GM23338 (cell line): ENCODE measurements around the gene GPR18. TPM values are rescaled to one million over a fixed set of nuclear protein-coding genes. Genes with fewer than 3 reads are reported as not detected.

ENCODE experiments used
- ATAC-seq: fragments of 200-7000 bp; cut with Tn5 transposase; 3 replicates; pipeline ENCODE4 v1.9.1; 2020
- DNase-seq: peaks from one replicate; pipeline ENCODE4 v3.0.0-alpha.2; 2015; ENCODE audit warnings: low spot score
- H2AFZ ChIP-seq: fragments of 200-600 bp; sonication (generic); 2 replicates; pipeline ENCODE4 v1.8.0; 2016; ENCODE audit warnings: antibody characterized with exemption, mild to moderate bottlenecking, moderate library complexity
- H3F3A ChIP-seq: fragments of 200-600 bp; sonication (generic); replicated peaks from 2 replicates; pipeline ENCODE4 v1.8.0; 2017; ENCODE audit warnings: antibody characterized with exemption, mixed run types, low read depth
- H3K27ac ChIP-seq: fragments of 200-600 bp; sonication (generic); 2 replicates; pipeline ENCODE4 v1.6.1; 2016; ENCODE audit warnings: low read depth
- H3K27me3 ChIP-seq: fragments of 200-600 bp; sonication (generic); 2 replicates; pipeline ENCODE4 v1.8.0; 2016; ENCODE audit warnings: mild to moderate bottlenecking, mixed run types, moderate library complexity; ENCODE audit not compliant: insufficient read depth
- H3K36me3 ChIP-seq: fragments of 200-600 bp; sonication (generic); 2 replicates; pipeline ENCODE4 v1.8.0; 2016; ENCODE audit warnings: mild to moderate bottlenecking; ENCODE audit not compliant: insufficient read depth
- H3K4me1 ChIP-seq: fragments of 200-600 bp; sonication (generic); 2 replicates; pipeline ENCODE4 v1.8.0; 2016; ENCODE audit warnings: mild to moderate bottlenecking, moderate library complexity; ENCODE audit not compliant: insufficient read depth
- H3K4me2 ChIP-seq: fragments of 200-600 bp; sonication (generic); 2 replicates; pipeline ENCODE4 v1.7.1; 2017; ENCODE audit warnings: mixed run types
- H3K4me3 ChIP-seq: fragments of 200-600 bp; sonication (generic); 2 replicates; pipeline ENCODE4 v1.6.1; 2016; ENCODE audit warnings: mixed run types
- H3K79me2 ChIP-seq: fragments of 200-600 bp; sonication (generic); replicated peaks from 2 replicates; pipeline ENCODE4 v1.8.0; 2017; ENCODE audit warnings: mild to moderate bottlenecking; ENCODE audit not compliant: insufficient read depth
- H3K9me2 ChIP-seq: fragments of 200-600 bp; sonication (generic); 2 replicates; pipeline ENCODE4 v1.8.0; 2017; ENCODE audit not compliant: insufficient read depth
- H4K20me1 ChIP-seq: fragments of 200-600 bp; sonication (generic); replicated peaks from 2 replicates; pipeline ENCODE4 v1.8.0; 2017; ENCODE audit warnings: mild to moderate bottlenecking; ENCODE audit not compliant: insufficient read depth
- H3K27ac Mint-ChIP-seq: 2 replicates; pipeline ENCODE4 v1.8.0; 2020; ENCODE audit warnings: inconsistent platforms, mild to moderate bottlenecking, moderate library complexity, mixed read lengths
- H3K27me3 Mint-ChIP-seq: 3 replicates; pipeline ENCODE4 v1.8.0; 2022; ENCODE audit warnings: low read depth, mild to moderate bottlenecking, moderate library complexity, mixed read lengths, inconsistent platforms; ENCODE audit not compliant: insufficient read depth, poor library complexity
- H3K36me3 Mint-ChIP-seq: 3 replicates; pipeline ENCODE4 v1.8.0; 2021; ENCODE audit warnings: low read depth, mild to moderate bottlenecking, inconsistent platforms, moderate library complexity, mixed read lengths
- H3K4me1 Mint-ChIP-seq: 3 replicates; pipeline ENCODE4 v1.8.0; 2020; ENCODE audit warnings: mild to moderate bottlenecking, inconsistent platforms, mixed read lengths
- H3K4me3 Mint-ChIP-seq: 3 replicates; pipeline ENCODE4 v1.8.0; 2021; ENCODE audit warnings: moderate library complexity, mild to moderate bottlenecking, inconsistent platforms, mixed read lengths
- H3K9me3 Mint-ChIP-seq: 3 replicates; pipeline ENCODE4 v1.8.0; 2020; ENCODE audit warnings: moderate library complexity, mild to moderate bottlenecking, inconsistent platforms, mixed read lengths
- CREB1 ChIP-seq: fragments of 250-450 bp; sonication (Bioruptor Pico); IDR thresholded peaks from 2 replicates; pipeline ENCODE4 v1.5.0; 2020; ENCODE audit warnings: low read depth, mild to moderate bottlenecking, moderate library complexity
- CTCF ChIP-seq, 2 experiments: fragments of 200-600 bp in 1 of 2; sonication (generic) in 1 of 2; conservative IDR thresholded peaks; 2 replicates each; pipeline versions ENCODE4 v1.5.1 to v1.6.1; 2016 to 2017; ENCODE audit warnings: antibody characterized with exemption in 2 of 2, low read depth in 2 of 2, mild to moderate bottlenecking in 2 of 2, moderate library complexity in 1 of 2
- EZH2 ChIP-seq: fragments of 200-600 bp; sonication (generic); IDR thresholded peaks from one replicate; pipeline ENCODE4 v1.8.0; 2017; ENCODE audit warnings: antibody characterized with exemption, mild to moderate bottlenecking, low read depth; ENCODE audit not compliant: unreplicated experiment
- EZH2phosphoT487 ChIP-seq: fragments of 200-600 bp; sonication (generic); IDR thresholded peaks from one replicate; pipeline ENCODE4 v1.8.1; 2018; ENCODE audit warnings: antibody characterized with exemption; ENCODE audit not compliant: unreplicated experiment
- JUNB ChIP-seq: IDR thresholded peaks from one replicate; pipeline ENCODE4 v1.6.1; 2016; ENCODE audit warnings: antibody characterized with exemption; ENCODE audit not compliant: unreplicated experiment
- NANOG ChIP-seq: IDR thresholded peaks from 2 replicates; pipeline ENCODE4 v1.6.1; 2016; ENCODE audit warnings: antibody characterized with exemption, borderline replicate concordance
- POLR2AphosphoS5 ChIP-seq: IDR thresholded peaks from 2 replicates; pipeline ENCODE4 v1.6.1; 2016; ENCODE audit warnings: antibody characterized with exemption, low read depth
- REST ChIP-seq: IDR thresholded peaks from one replicate; pipeline ENCODE4 v1.6.1; 2018; ENCODE audit warnings: antibody characterized with exemption; ENCODE audit not compliant: unreplicated experiment
- STAT1 ChIP-seq: IDR thresholded peaks from one replicate; pipeline ENCODE4 v1.6.1; 2016; ENCODE audit warnings: antibody characterized with exemption; ENCODE audit not compliant: unreplicated experiment
- ZNF114 ChIP-seq: fragments of 250-450 bp; sonication (Bioruptor Pico); IDR thresholded peaks from 2 replicates; pipeline ENCODE4 v1.5.0; 2020; ENCODE audit warnings: mild to moderate bottlenecking, moderate library complexity
- ZNF331 ChIP-seq: fragments of 250-450 bp; sonication (Bioruptor Pico); IDR thresholded peaks from 2 replicates; pipeline ENCODE4 v1.5.0; 2020; ENCODE audit warnings: low read depth, mild to moderate bottlenecking, moderate library complexity
- polyA plus RNA-seq: library from polyadenylated mRNA; unstranded; fragments of >200 nt; fragmentation: Nextera tagmentation; extraction: Ambion mirVana; gene quantifications from 2 replicates; pipeline ENCODE4 v1.2.1, GENCODE V29; 2016
- total RNA-seq: library from RNA; depleted of rRNA; stranded (reverse); fragments of >200 nt; shearing (Covaris generic); gene quantifications from 2 replicates; pipeline ENCODE4 v1.2.3, GENCODE V29; 2014
- TF ChIP-seq, protein P1 (sequence below): IDR thresholded peaks from 2 replicates; pipeline ENCODE4 v1.6.1; 2016; ENCODE audit warnings: antibody characterized with exemption
- TF ChIP-seq, protein P2 (sequence below): fragments of 250-450 bp; sonication (Bioruptor Pico); IDR thresholded peaks from 2 replicates; pipeline ENCODE4 v1.5.0; 2020; ENCODE audit warnings: mild to moderate bottlenecking, moderate library complexity

Gene GPR18
- total and polyA plus RNA-seq, 2 experiments from 2014 or later: 2.6 TPM; not detected in 1

GRCh38 chr13:99218126-99218525, 40.1 kb downstream of the GPR18 start:
- no peaks in the 10 kb centered on the region for H3K9me3 Mint-ChIP-seq
- no peaks in the 10 kb centered on the region for H3F3A ChIP-seq
- peaks cover 100% of the 10 kb centered on the region for H3K79me2 ChIP-seq
- H3K27me3 ChIP-seq: no peaks in the 10 kb centered on the region
- H3K36me3 Mint-ChIP-seq: peaks cover 9% of the 10 kb centered on the region
- no peak overlapping the region for H2AFZ ChIP-seq
- H4K20me1 ChIP-seq: peaks cover 49% of the 10 kb centered on the region
- H3K27ac ChIP-seq: no peak overlapping the region
- no peak overlapping the region for H3K4me3 Mint-ChIP-seq
- TF ChIP-seq CREB1 (CRISPR knock-in tag): no peak
- no peak for TF ChIP-seq EZH2
- no peak for TF ChIP-seq EZH2phosphoT487
- TF ChIP-seq ZNF114 (CRISPR knock-in tag): no peak
- TF ChIP-seq ZNF331: no peak
- TF ChIP-seq, protein P1, sequence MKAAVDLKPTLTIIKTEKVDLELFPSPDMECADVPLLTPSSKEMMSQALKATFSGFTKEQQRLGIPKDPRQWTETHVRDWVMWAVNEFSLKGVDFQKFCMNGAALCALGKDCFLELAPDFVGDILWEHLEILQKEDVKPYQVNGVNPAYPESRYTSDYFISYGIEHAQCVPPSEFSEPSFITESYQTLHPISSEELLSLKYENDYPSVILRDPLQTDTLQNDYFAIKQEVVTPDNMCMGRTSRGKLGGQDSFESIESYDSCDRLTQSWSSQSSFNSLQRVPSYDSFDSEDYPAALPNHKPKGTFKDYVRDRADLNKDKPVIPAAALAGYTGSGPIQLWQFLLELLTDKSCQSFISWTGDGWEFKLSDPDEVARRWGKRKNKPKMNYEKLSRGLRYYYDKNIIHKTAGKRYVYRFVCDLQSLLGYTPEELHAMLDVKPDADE: no peak
- TF ChIP-seq, protein P2, sequence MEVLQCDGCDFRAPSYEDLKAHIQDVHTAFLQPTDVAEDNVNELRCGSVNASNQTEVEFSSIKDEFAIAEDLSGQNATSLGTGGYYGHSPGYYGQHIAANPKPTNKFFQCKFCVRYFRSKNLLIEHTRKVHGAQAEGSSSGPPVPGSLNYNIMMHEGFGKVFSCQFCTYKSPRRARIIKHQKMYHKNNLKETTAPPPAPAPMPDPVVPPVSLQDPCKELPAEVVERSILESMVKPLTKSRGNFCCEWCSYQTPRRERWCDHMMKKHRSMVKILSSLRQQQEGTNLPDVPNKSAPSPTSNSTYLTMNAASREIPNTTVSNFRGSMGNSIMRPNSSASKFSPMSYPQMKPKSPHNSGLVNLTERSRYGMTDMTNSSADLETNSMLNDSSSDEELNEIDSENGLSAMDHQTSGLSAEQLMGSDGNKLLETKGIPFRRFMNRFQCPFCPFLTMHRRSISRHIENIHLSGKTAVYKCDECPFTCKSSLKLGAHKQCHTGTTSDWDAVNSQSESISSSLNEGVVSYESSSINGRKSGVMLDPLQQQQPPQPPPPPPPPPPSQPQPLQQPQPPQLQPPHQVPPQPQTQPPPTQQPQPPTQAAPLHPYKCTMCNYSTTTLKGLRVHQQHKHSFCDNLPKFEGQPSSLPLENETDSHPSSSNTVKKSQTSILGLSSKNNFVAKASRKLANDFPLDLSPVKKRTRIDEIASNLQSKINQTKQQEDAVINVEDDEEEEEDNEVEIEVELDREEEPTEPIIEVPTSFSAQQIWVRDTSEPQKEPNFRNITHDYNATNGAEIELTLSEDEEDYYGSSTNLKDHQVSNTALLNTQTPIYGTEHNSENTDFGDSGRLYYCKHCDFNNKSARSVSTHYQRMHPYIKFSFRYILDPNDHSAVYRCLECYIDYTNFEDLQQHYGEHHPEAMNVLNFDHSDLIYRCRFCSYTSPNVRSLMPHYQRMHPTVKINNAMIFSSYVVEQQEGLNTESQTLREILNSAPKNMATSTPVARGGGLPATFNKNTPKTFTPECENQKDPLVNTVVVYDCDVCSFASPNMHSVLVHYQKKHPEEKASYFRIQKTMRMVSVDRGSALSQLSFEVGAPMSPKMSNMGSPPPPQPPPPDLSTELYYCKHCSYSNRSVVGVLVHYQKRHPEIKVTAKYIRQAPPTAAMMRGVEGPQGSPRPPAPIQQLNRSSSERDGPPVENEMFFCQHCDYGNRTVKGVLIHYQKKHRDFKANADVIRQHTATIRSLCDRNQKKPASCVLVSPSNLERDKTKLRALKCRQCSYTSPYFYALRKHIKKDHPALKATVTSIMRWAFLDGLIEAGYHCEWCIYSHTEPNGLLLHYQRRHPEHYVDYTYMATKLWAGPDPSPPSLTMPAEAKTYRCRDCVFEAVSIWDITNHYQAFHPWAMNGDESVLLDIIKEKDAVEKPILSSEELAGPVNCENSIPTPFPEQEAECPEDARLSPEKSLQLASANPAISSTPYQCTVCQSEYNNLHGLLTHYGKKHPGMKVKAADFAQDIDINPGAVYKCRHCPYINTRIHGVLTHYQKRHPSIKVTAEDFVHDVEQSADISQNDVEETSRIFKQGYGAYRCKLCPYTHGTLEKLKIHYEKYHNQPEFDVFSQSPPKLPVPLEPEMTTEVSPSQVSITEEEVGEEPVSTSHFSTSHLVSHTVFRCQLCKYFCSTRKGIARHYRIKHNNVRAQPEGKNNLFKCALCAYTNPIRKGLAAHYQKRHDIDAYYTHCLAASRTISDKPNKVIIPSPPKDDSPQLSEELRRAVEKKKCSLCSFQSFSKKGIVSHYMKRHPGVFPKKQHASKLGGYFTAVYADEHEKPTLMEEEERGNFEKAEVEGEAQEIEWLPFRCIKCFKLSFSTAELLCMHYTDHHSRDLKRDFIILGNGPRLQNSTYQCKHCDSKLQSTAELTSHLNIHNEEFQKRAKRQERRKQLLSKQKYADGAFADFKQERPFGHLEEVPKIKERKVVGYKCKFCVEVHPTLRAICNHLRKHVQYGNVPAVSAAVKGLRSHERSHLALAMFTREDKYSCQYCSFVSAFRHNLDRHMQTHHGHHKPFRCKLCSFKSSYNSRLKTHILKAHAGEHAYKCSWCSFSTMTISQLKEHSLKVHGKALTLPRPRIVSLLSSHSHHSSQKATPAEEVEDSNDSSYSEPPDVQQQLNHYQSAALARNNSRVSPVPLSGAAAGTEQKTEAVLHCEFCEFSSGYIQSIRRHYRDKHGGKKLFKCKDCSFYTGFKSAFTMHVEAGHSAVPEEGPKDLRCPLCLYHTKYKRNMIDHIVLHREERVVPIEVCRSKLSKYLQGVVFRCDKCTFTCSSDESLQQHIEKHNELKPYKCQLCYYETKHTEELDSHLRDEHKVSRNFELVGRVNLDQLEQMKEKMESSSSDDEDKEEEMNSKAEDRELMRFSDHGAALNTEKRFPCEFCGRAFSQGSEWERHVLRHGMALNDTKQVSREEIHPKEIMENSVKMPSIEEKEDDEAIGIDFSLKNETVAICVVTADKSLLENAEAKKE (CRISPR knock-in tag): no peak
- no peak for TF ChIP-seq POLR2AphosphoS5
- TF ChIP-seq JUNB: no peak
- no peak for TF ChIP-seq NANOG
- TF ChIP-seq REST: no peak
- no peak for TF ChIP-seq CTCF (conservative IDR thresholded peaks at IDR 0.05; ENCODE audit: low read depth in 2 of 2)
- TF ChIP-seq STAT1: no peak
- H3K4me1 ChIP-seq: peaks cover 27% of the 10 kb centered on the region
- H3K4me2 ChIP-seq: no peak overlapping the region
- H3K27me3 Mint-ChIP-seq: peaks cover 8% of the 10 kb centered on the region
- H3K4me3 ChIP-seq: no peak overlapping the region
- peak overlapping the region; percentile 19; the same call in 1 of the 2 replicates for H3K27ac Mint-ChIP-seq
- DNase-seq: no peak
- no peaks in the 10 kb centered on the region for H3K9me2 ChIP-seq
- no peaks in the 10 kb centered on the region for H3K36me3 ChIP-seq
- H3K4me1 Mint-ChIP-seq: peaks cover 49% of the 10 kb centered on the region
- no peak for ATAC-seq
